KMS-11 (cell line): Measurements from ENCODE around the gene ANXA9.

Experiments used
- H2AFZ ChIP-seq: fragments of 200-600 bp; sonication (generic); 2 replicates; pipeline ENCODE4 v1.6.1; 2016; ENCODE audit warnings: antibody characterized with exemption, mixed run types, low read depth
- H3K27ac ChIP-seq: fragments of 200-600 bp; sonication (generic); 2 replicates; pipeline ENCODE4 v1.6.1; 2016; ENCODE audit warnings: mild to moderate bottlenecking, mixed run types
- H3K27me3 ChIP-seq: fragments of 200-600 bp; sonication (generic); 2 replicates; pipeline ENCODE4 v1.6.1; 2017; ENCODE audit warnings: mild to moderate bottlenecking, low read depth, mixed run types, moderate library complexity; ENCODE audit not compliant: insufficient read depth
- H3K36me3 ChIP-seq: fragments of 200-600 bp; sonication (generic); 2 replicates; pipeline ENCODE4 v1.6.1; 2017; ENCODE audit warnings: mild to moderate bottlenecking, mixed run types; ENCODE audit not compliant: insufficient read depth
- H3K4me1 ChIP-seq: fragments of 200-600 bp; sonication (generic); 2 replicates; pipeline ENCODE4 v1.6.1; 2016; ENCODE audit warnings: mild to moderate bottlenecking, low read depth, mixed run types; ENCODE audit not compliant: poor library complexity, severe bottlenecking
- H3K4me2 ChIP-seq: fragments of 200-600 bp; sonication (generic); 2 replicates; pipeline ENCODE4 v1.7.0; 2016; ENCODE audit warnings: mild to moderate bottlenecking, mixed run types
- H3K4me3 ChIP-seq: fragments of 200-600 bp; sonication (generic); IDR thresholded peaks from 2 replicates; pipeline ENCODE4 v1.6.1; 2017; ENCODE audit warnings: low read depth, low read length, mixed read lengths; ENCODE audit not compliant: insufficient read depth
- H3K79me2 ChIP-seq: fragments of 200-600 bp; sonication (generic); 2 replicates; pipeline ENCODE4 v1.6.1; 2016; ENCODE audit warnings: low read depth, mixed run types; ENCODE audit not compliant: insufficient read depth
- H3K9ac ChIP-seq: fragments of 200-600 bp; sonication (generic); 2 replicates; pipeline ENCODE4 v1.6.1; 2016; ENCODE audit warnings: mild to moderate bottlenecking, mixed run types
- H4K20me1 ChIP-seq: fragments of 200-600 bp; sonication (generic); 2 replicates; pipeline ENCODE4 v1.6.1; 2016; ENCODE audit warnings: mild to moderate bottlenecking, mixed run types; ENCODE audit not compliant: insufficient read depth
- TF ChIP-seq, protein P1 (sequence below): fragments of 200-600 bp; sonication (generic); conservative IDR thresholded peaks from 2 replicates; pipeline ENCODE4 v1.6.1; 2017; ENCODE audit warnings: low read depth, mild to moderate bottlenecking, antibody characterized with exemption, low read length, moderate library complexity, mixed read lengths

ANXA9 gene

DNA sequence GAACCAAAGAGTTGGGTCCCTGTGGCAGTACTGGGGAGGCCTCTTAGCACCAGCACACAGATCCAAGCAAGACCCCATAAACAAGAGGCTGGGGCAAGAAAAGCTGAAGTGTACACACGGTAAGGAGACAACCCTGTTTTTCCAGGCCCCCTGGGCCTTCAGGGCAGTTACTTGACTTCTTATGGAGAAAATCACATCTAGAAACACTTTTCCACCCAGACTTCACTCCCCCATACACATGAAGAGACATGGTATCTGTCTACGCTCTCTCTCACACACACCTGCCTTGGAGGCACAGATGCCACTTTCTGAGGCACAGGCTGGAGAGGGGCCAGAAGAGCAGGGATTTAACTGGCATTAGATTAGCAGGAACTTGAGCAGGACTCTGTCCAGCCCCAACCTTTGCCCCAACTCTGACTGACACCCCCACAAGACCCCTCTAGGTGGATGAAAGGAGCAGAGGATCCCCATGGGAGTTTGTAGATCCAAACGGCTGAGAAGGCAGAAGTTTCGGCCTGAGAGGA is 9.6 kb upstream of the ANXA9 start:
- H3K9ac ChIP-seq, result peak overlapping the region; percentile 93; the same call in 1 of the 2 replicates
- H3K79me2 ChIP-seq, result peaks cover 54% of the 10 kb centered on the region
- H2AFZ ChIP-seq, result no peak overlapping the region
- no peaks in the 10 kb centered on the region for H3K27me3 ChIP-seq
- no peak overlapping the region for H3K27ac ChIP-seq
- peaks cover 18% of the 10 kb centered on the region for H4K20me1 ChIP-seq
- TF ChIP-seq, protein P1, sequence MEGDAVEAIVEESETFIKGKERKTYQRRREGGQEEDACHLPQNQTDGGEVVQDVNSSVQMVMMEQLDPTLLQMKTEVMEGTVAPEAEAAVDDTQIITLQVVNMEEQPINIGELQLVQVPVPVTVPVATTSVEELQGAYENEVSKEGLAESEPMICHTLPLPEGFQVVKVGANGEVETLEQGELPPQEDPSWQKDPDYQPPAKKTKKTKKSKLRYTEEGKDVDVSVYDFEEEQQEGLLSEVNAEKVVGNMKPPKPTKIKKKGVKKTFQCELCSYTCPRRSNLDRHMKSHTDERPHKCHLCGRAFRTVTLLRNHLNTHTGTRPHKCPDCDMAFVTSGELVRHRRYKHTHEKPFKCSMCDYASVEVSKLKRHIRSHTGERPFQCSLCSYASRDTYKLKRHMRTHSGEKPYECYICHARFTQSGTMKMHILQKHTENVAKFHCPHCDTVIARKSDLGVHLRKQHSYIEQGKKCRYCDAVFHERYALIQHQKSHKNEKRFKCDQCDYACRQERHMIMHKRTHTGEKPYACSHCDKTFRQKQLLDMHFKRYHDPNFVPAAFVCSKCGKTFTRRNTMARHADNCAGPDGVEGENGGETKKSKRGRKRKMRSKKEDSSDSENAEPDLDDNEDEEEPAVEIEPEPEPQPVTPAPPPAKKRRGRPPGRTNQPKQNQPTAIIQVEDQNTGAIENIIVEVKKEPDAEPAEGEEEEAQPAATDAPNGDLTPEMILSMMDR, result no peak
- H3K36me3 ChIP-seq, result peaks cover 14% of the 10 kb centered on the region; the same call in 1 of the 2 replicates
- H3K4me3 ChIP-seq, result peak overlapping the region; percentile 83
- H3K4me2 ChIP-seq, result peak overlapping the region; percentile 97
- peaks cover 42% of the 10 kb centered on the region for H3K4me1 ChIP-seq

DNA sequence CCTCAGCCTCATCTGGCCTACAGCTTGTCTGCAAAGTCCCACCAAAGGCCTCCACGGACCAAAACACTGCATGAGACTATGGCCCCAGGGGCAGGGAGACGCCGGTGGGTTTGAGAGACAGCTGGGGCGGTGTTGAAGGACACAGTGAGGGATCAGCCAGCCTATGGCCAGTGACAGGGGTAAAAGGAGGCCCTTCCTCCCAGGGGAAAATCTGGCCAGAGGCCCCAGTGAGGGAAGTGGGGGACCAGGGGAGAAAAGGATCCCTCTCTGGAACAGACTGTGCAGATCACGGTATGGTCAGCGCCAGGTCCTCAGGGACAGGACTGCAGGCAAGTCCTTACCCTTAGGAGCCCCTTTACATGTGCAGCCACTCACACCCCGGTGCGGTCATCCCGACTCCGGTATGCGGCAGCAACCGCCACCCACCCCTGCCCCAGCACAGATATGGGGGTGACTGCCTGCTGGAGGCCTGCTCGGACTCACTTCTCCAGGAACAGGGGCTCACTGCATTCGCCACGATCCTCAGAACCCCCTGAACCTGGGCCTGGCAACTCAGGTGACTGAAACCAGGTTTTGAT is 8.7 kb upstream of the ANXA9 start:
- Histone ChIP-seq H3K27ac (peak overlapping the region; percentile 66), H3K36me3 (peaks cover 6% of the 10 kb centered on the region; the same call in 1 of the 2 replicates), H4K20me1 (peaks cover 18% of the 10 kb centered on the region), H3K27me3 (no peaks in the 10 kb centered on the region), H3K79me2 (peaks cover 54% of the 10 kb centered on the region), H3K4me1 (peaks cover 51% of the 10 kb centered on the region), H2AFZ (peak overlapping the region; percentile 73), H3K9ac (peak overlapping the region; percentile 93), H3K4me2 (peak overlapping the region; percentile 97), H3K4me3 (peak overlapping the region; percentile 83)
- TF ChIP-seq, protein P1, result no peak

DNA sequence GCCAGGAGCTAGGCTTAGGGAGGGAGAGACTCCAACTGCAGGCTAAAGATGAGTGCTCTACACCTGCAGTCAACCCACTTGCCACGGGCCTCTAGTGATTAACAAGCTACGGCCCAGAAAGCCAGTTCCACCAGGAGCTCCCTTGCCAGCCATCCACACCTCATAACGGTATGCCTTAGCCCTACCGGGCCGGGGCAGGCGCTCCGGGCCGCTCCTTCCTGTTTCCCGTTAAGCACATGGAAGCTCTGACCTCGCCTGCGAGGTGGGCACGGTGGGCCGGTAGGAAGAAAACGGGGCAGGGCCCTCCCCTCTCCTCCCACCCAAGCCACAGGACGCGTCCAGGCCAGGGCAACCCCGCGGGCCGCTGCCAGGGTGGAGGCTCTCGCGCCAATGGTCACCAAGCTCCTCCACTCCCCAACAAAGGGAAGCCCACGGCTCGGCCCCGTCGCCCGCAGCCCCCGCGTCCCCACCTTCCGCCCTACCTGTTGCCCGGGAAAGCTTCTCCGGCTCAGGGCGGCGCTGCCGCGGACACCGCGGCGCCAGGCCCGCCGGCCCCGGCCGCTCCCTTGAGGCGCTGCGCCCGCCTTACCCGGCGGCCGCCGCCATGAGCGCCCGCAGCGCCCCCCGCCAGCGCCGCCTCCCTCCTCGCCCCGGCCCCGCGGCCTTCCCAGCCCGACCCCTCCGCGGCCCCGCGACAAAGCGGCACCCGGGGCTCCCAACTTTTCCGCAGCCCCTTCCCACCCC is 8.1 kb upstream of the ANXA9 start:
- peak overlapping the region; percentile 83 for H3K4me3 ChIP-seq
- peak overlapping the region; percentile 97 for H3K4me2 ChIP-seq
- TF ChIP-seq, protein P1, result no peak
- H2AFZ ChIP-seq, result peak overlapping the region; percentile 73
- H3K79me2 ChIP-seq, result peaks cover 51% of the 10 kb centered on the region
- peaks cover 18% of the 10 kb centered on the region for H4K20me1 ChIP-seq
- no peaks in the 10 kb centered on the region; the same call in 1 of the 2 replicates for H3K36me3 ChIP-seq
- peak overlapping the region; percentile 93 for H3K9ac ChIP-seq
- H3K27ac ChIP-seq, result peak overlapping the region; percentile 66
- H3K4me1 ChIP-seq, result peaks cover 55% of the 10 kb centered on the region
- no peaks in the 10 kb centered on the region for H3K27me3 ChIP-seq

DNA sequence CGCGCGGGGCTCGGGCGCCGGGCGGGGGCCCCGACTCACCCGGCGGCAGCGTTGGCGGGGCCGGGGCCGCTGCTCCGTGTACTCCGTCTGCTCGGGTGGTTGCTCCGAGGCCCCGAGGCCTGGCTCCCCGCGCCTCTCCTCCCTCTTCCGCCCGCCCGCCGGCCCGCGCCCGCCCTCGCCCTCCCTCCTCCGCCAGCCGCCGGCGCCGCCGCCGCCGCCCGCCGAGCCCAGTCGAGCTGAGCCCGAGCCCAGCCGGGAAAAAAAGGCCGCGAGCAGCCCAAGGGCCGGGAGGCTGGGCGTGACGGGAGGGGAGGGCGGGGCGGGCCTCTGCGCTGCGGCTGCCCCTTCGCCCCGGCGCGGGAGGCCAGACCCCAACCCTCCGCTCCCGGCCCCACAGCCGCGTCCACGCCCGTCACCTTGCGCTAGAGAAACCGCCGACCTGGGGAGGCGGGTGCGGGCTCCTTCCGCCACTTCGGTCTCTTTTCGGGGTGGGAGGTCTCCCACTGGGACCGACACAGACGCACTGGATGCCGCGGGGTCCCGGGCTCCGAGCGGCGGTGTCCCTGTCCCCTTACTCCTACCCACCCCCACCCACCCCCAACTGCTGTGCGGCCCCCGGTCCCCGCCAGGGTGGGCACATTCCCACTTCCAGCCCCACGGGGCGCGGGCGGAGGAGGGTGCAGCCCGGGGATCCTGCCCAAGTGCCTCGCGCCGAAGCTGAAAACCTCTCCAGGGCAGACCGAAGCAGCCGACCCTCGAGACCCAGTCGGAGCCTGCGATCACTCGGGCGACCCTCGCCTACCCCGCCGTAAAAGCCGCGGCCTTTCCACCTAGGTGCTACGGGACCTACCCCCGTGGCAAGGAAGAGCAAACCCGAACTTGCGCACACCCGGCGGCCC is 7.3 kb upstream of the ANXA9 start, which contains the start of gene CERS2:
Gene CERS2 (minus strand): TSS at position 256 of the 899 bp plus-strand sequence. CDS start 5,745 bp downstream, outside the sequence.
- Histone ChIP-seq H3K4me2 (peak within 1 kb of the TSS; percentile 97), H3K27ac (peak within 1 kb of the TSS; percentile 66), H3K27me3 (no peaks in the 10 kb centered on the region), H3K4me1 (peaks cover 63% of the 10 kb centered on the region), H3K36me3 (no peaks in the 10 kb centered on the region), H3K79me2 (peaks cover 42% of the 10 kb centered on the region), H2AFZ (peak within 1 kb of the TSS; percentile 73), H3K9ac (peak within 1 kb of the TSS; percentile 93), H4K20me1 (peaks cover 18% of the 10 kb centered on the region), H3K4me3 (peak within 1 kb of the TSS; percentile 83)
- TF ChIP-seq, protein P1, result no peak
